ENCODE results near the gene UBE2R2. TPM values are rescaled to one million over a fixed set of nuclear protein-coding genes. Genes with fewer than 3 reads are reported as not detected.
A peak's percentile ranks its signal among the peaks of the same experiment; 100 is the strongest.

UBE2R2 gene
- total and polyA plus RNA-seq, 10 of the 15 experiments (the other 5 are each of a cell fraction or from before 2014, with no cell fraction given), result 7.2 to 32.8 (median 17.2) TPM

DNA sequence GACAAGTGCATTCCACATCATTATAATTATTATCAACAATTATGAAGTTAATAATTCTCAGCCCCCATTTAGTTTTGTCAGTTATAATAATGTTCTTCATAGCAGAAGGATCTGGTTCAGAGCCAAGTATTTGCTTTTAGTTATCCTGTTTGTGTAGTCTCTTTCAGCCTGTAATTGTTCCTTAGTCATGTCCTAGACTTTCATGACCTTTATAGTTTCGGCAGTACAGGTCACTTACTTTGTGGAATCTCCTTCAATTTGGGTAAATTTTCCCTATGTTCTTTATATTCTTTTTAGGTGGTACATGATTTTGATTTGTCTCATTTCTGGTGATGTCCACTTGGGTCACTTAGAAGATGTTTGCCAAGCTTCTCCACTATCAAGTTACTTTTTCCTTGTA is 34.3 kb downstream of the UBE2R2 start (continued):
- TF ChIP-seq NFXL1 (IDR thresholded peaks at IDR 0.05; ENCODE audit: borderline replicate concordance), result no peak
- TF ChIP-seq ATF2 (IDR thresholded peaks at IDR 0.05; ENCODE audit: low read length), result no peak
- TF ChIP-seq MEF2A (IDR thresholded peaks at IDR 0.05; ENCODE audit: insufficient read depth, low read depth, low read length), result no peak
- TF ChIP-seq STAT3 (IDR thresholded peaks at IDR 0.05; ENCODE audit: low read depth, low read length), result no peak
- TF ChIP-seq EZH2 (IDR thresholded peaks at IDR 0.05; ENCODE audit: borderline replicate concordance, control insufficient read depth, low read depth, low read length), result no peak
- TF ChIP-seq SPI1 (IDR thresholded peaks at IDR 0.05; ENCODE audit: borderline replicate concordance, insufficient read depth, low read depth, low read length), result no peak
- no peak for TF ChIP-seq NFIC (IDR thresholded peaks at IDR 0.05; ENCODE audit: low read depth, low read length)
- TF ChIP-seq NR2C1 (IDR thresholded peaks at IDR 0.05), result no peak

DNA sequence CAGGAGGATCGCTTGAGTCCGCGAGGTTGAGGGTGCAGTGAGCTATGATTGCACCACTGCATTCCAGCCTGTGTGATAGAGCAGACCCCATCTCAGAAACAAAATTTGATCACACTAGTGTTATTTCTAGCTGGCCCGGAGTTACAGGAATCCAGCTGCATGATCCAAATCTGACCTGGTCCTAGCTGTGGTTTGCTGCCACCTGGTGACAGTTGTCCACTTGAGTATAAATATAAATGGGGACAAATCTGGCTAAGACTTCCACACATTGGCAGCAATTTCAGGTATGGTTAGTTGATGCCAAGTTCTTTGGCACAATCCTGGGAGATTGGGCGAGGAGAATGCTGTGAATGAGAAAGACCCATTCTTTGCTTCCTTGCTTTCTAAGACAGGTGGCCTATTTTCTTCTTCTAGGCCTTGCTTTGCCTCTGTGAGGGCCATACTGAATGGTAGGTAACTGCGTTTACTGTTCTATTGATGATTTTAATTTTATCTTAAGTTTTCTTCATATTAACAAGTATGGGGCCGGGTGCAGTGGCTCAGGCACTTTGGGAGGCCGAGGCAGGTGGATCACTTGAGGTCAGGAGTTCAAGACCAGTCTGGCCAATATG is 35.4 kb downstream of the UBE2R2 start:
- in situ Hi-C loops (cut with MboI) (no loop called here), intact Hi-C loops (cut with micrococcal nuclease; ENCODE audit: unreplicated experiment) (loop anchor here (1.0 to 5.0 kb wide), 2 partner anchors 39 to 115 kb away; no protein-coding TSS in a partner anchor)
- no TSS peak for BruUV-seq (replicated peaks)
- 70% methylated on average over 8 of the region's 8 CpGs for WGBS (ENCODE audit: insufficient coverage, insufficient replicate concordance, low lambda C conversion rate, missing lambda C conversion rate)
- POLR2A ChIA-PET, result interaction anchor here (0.5 to 1.2 kb wide), 3 partner anchors 39 to 75 kb away, joined by 3 to 4 read pairs (median 4); no protein-coding TSS in a partner anchor
- SMC1A ChIA-PET (ENCODE audit: uncharacterized antibody, unreplicated experiment), result interaction anchor here (0.9 to 7.4 kb wide), 5 partner anchors 8 to 115 kb away, joined by 3 to 77 read pairs (median 3); no protein-coding TSS in a partner anchor
- no peaks in the 10 kb centered on the region for H3K27me3 ChIP-seq (replicated peaks in 1 of 2; ENCODE audit: control insufficient read depth in 2 of 2, insufficient read depth in 2 of 2, low read length in 1 of 2)
- no peak overlapping the region for H2AFZ ChIP-seq (ENCODE audit: control insufficient read depth, low read depth, low read length)
- no peaks in the 10 kb centered on the region for H3K9me3 ChIP-seq (replicated peaks; ENCODE audit: control insufficient read depth, insufficient read depth, low read length)
- H3K79me2 ChIP-seq (ENCODE audit: control insufficient read depth, insufficient read depth, low read length), result peaks cover 60% of the 10 kb centered on the region
- peak; percentile 86 for ATAC-seq
- no peak overlapping the region for H3K4me2 ChIP-seq (ENCODE audit: control insufficient read depth, insufficient read depth)
- no peak overlapping the region for H3K9ac ChIP-seq (ENCODE audit: control insufficient read depth, insufficient read depth, low read length)
- peaks cover 6% of the 10 kb centered on the region; the same call in 1 of the 2 replicates for H4K20me1 ChIP-seq (ENCODE audit: control insufficient read depth, insufficient read depth)
- no peak overlapping the region for H3K27ac ChIP-seq (ENCODE audit: control insufficient read depth, insufficient read depth)
- peaks cover 0 to 7% of the 10 kb centered on the region in 2 experiments; a peak in 2 of 4 replicates for H3K36me3 ChIP-seq (ENCODE audit: control insufficient read depth in 2 of 2, insufficient read depth in 2 of 2, low read length in 1 of 2)
- CTCF ChIA-PET, result interaction anchor here (0.9 to 6.4 kb wide), 15 partner anchors 9 to 91 kb away, joined by 3 to 128 read pairs (median 5); partner anchors contain the start of genes PRSS3 and UBE2R2
- RAD21 ChIA-PET (ENCODE audit: unreplicated experiment), result interaction anchor here (1.0 to 3.5 kb wide), 6 partner anchors 9 to 114 kb away, joined by 3 to 66 read pairs (median 4); no protein-coding TSS in a partner anchor
- no peak overlapping the region for H3K4me3 ChIP-seq
- no peak for FAIRE-seq
- H3K4me1 ChIP-seq (ENCODE audit: control insufficient read depth, insufficient read depth, low read length), result no peaks in the 10 kb centered on the region; the same call in 1 of the 2 replicates
- DNase-seq (ENCODE audit: low read depth, low spot score), result no peak
- TF ChIP-seq CTCF (IDR thresholded peaks at IDR 0.05 in 2 of 3, conservative IDR thresholded peaks at IDR 0.05 in 1 of 3; ENCODE audit: control insufficient read depth in 2 of 3, extremely low read depth in 1 of 3, insufficient read depth in 1 of 3, low read depth in 3 of 3, low read length in 3 of 3), result peak; percentile 39 to 72 (median 52); a peak in 5 of 6 replicates
- TF ChIP-seq RB1 (IDR thresholded peaks at IDR 0.05; ENCODE audit: borderline replicate concordance), result no peak
- no peak for TF ChIP-seq SMAD1 (IDR thresholded peaks at IDR 0.05; ENCODE audit: low read depth, partially characterized antibody)
- no peak for TF ChIP-seq RBBP5 (conservative IDR thresholded peaks at IDR 0.05)
- TF ChIP-seq CBX3 (IDR thresholded peaks at IDR 0.05; ENCODE audit: borderline replicate concordance, low read depth), result no peak
- TF ChIP-seq HCFC1 (IDR thresholded peaks at IDR 0.05; ENCODE audit: low read length), result no peak
- TF ChIP-seq, protein P1, sequence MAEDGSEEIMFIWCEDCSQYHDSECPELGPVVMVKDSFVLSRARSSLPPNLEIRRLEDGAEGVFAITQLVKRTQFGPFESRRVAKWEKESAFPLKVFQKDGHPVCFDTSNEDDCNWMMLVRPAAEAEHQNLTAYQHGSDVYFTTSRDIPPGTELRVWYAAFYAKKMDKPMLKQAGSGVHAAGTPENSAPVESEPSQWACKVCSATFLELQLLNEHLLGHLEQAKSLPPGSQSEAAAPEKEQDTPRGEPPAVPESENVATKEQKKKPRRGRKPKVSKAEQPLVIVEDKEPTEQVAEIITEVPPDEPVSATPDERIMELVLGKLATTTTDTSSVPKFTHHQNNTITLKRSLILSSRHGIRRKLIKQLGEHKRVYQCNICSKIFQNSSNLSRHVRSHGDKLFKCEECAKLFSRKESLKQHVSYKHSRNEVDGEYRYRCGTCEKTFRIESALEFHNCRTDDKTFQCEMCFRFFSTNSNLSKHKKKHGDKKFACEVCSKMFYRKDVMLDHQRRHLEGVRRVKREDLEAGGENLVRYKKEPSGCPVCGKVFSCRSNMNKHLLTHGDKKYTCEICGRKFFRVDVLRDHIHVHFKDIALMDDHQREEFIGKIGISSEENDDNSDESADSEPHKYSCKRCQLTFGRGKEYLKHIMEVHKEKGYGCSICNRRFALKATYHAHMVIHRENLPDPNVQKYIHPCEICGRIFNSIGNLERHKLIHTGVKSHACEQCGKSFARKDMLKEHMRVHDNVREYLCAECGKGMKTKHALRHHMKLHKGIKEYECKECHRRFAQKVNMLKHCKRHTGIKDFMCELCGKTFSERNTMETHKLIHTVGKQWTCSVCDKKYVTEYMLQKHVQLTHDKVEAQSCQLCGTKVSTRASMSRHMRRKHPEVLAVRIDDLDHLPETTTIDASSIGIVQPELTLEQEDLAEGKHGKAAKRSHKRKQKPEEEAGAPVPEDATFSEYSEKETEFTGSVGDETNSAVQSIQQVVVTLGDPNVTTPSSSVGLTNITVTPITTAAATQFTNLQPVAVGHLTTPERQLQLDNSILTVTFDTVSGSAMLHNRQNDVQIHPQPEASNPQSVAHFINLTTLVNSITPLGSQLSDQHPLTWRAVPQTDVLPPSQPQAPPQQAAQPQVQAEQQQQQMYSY (CRISPR knock-in tag; IDR thresholded peaks at IDR 0.05), result no peak

Data from GM12878 (cell line).